ENCODE measurements around the gene MGMT.

DNA sequence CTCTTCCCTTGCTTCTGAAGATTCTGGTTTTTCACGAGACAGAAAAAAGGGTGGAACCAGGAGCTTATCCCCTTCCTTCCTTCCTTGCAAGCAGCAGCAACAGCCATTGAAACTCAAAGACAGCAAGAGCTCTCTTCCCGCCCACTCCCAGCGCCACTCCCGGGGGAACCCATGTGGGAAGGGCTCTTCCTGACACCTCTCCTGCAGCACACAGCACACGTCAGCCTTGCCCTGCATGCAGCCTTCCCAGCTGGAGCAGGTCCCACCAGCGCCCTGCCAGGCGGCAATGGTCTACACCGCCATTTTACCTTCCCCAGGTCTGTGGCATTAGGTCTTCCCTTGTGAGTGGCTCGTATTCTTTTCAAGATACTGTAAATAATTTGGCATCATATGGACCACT is 161.8 kb downstream of the MGMT start:
- TF ChIP-seq POLR2A (IDR thresholded peaks at IDR 0.05; ENCODE audit: low read depth, low read length) = no peak
- no peak for TF ChIP-seq POLR2AphosphoS5 (IDR thresholded peaks at IDR 0.05; ENCODE audit: insufficient read depth, low read depth, low read length)
- TF ChIP-seq, protein P1, sequence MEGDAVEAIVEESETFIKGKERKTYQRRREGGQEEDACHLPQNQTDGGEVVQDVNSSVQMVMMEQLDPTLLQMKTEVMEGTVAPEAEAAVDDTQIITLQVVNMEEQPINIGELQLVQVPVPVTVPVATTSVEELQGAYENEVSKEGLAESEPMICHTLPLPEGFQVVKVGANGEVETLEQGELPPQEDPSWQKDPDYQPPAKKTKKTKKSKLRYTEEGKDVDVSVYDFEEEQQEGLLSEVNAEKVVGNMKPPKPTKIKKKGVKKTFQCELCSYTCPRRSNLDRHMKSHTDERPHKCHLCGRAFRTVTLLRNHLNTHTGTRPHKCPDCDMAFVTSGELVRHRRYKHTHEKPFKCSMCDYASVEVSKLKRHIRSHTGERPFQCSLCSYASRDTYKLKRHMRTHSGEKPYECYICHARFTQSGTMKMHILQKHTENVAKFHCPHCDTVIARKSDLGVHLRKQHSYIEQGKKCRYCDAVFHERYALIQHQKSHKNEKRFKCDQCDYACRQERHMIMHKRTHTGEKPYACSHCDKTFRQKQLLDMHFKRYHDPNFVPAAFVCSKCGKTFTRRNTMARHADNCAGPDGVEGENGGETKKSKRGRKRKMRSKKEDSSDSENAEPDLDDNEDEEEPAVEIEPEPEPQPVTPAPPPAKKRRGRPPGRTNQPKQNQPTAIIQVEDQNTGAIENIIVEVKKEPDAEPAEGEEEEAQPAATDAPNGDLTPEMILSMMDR (IDR thresholded peaks at IDR 0.05; ENCODE audit: extremely low read depth in 1 of 2, insufficient read depth in 1 of 2, low read depth in 1 of 2, low read length in 2 of 2) = no peak
- TF ChIP-seq EZH2 (IDR thresholded peaks at IDR 0.05; ENCODE audit: borderline replicate concordance, low read depth, low read length, severe bottlenecking) = no peak
- no peak for TF ChIP-seq MYC (IDR thresholded peaks at IDR 0.05; ENCODE audit: low read depth, low read length)
- TF ChIP-seq FOS (IDR thresholded peaks at IDR 0.05; ENCODE audit: borderline replicate concordance, insufficient read depth, low read length) = no peak
- TF ChIP-seq, protein P2, sequence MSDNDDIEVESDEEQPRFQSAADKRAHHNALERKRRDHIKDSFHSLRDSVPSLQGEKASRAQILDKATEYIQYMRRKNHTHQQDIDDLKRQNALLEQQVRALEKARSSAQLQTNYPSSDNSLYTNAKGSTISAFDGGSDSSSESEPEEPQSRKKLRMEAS (IDR thresholded peaks at IDR 0.05; ENCODE audit: insufficient read depth, insufficient read length) = no peak
- no peak for TF ChIP-seq JUN (IDR thresholded peaks at IDR 0.05; ENCODE audit: borderline replicate concordance, insufficient read depth, insufficient read length, low read depth)
